GM12891 (cell line): Measurements from ENCODE around the gene SDK1.

Experiments
- DNase-seq: peaks from one replicate; pipeline ENCODE4 v3.0.0; 2011; ENCODE audit warnings: low spot score; ENCODE audit not compliant: insufficient read length
- FAIRE-seq: peaks from 2 replicates; lab custom pipeline; 2011; peaks lifted over from hg19 to GRCh38; lab: Jason Lieb, UNC
- PAX5 ChIP-seq: IDR thresholded peaks from 2 replicates; pipeline ENCODE4 v1.6.1; 2011; ENCODE audit warnings: low read length, moderate library complexity, mild to moderate bottlenecking; ENCODE audit not compliant: insufficient read depth, severe bottlenecking
- POLR2A ChIP-seq: IDR thresholded peaks from 2 replicates; pipeline ENCODE4 v1.6.1; 2011; ENCODE audit warnings: low read depth, low read length, control low read depth
- POLR2AphosphoS5 ChIP-seq: IDR thresholded peaks from 2 replicates; pipeline ENCODE4 v1.6.1; 2011; ENCODE audit warnings: low read depth, low read length, control low read depth
- POU2F2 ChIP-seq: IDR thresholded peaks from 2 replicates; pipeline ENCODE4 v1.6.1; 2011; ENCODE audit warnings: low read depth, mild to moderate bottlenecking, control low read depth, low read length, moderate library complexity
- SPI1 ChIP-seq: IDR thresholded peaks from 2 replicates; pipeline ENCODE4 v1.6.1; 2011; ENCODE audit warnings: low read depth, low read length, control low read depth
- TAF1 ChIP-seq: IDR thresholded peaks from 2 replicates; pipeline ENCODE4 v1.6.1; 2011; ENCODE audit warnings: low read depth, low read length, control low read depth

Gene SDK1

DNA sequence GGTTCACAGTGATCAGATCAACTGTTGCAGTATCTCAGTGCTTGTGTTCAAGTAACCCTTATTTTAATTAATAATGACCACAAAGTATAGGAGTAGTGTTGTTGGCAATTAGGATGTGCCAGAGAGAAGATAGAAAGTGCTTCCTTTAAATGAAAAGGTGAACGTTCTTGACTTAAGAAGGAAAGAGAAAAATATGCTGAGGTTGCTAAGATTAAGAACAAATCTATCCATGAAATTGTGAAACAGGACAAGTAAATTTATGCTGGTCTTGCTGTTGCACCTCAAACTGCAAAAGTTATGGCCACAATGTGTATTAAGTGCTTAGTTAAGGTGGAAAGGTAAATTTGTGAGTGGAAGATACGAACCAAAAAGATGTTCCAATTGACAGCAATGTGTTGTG is 139.5 kb downstream of the SDK1 start:
- FAIRE-seq (no peak), DNase-seq (no peak)
- TF ChIP-seq TAF1 (no peak), PAX5 (no peak), POLR2AphosphoS5 (no peak), SPI1 (no peak), POU2F2 (no peak), POLR2A (no peak)

DNA sequence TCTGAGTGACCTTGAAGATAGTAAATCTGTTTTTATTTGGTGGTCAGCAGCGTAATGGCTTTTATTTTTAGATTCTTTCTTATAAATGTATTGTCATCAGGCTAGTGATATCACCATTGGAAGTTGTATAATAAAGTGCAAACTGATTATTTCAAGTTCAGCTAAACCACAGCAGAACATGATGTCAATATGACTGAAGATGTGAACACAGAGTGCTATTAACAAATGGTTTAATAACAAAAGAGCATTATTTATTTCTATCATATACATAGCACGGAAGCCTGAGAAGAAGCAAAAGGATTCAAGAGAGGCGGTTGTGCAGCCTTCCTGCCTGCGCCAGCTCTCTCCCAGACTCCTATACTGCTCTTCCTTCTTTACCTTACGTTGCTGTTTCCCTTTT is 142.7 kb downstream of the SDK1 start:
- FAIRE-seq (no peak), DNase-seq (no peak)
- no peak for TF ChIP-seq POLR2AphosphoS5
- no peak for TF ChIP-seq POLR2A
- TF ChIP-seq SPI1: no peak
- no peak for TF ChIP-seq TAF1
- TF ChIP-seq PAX5: no peak
- TF ChIP-seq POU2F2: no peak

DNA sequence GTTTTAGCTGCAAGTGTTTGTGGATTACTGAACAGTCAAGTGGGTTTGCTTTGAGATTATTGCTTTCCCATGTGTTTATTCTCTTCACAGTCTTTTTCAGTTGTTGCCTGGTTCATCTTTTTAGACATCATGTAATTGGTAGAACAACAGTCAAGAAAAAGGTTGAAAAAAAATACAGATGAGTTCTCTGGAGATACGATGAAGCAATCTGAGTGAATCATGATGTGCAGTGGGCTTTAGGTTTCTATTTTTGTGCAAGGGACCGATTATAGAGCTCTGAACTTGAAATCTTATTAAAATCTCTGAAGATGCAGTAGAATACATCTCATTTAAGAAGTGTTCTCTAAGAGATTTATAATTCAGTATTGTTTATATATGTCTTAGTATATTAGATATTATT is 145.7 kb downstream of the SDK1 start:
- FAIRE-seq: no peak

DNA sequence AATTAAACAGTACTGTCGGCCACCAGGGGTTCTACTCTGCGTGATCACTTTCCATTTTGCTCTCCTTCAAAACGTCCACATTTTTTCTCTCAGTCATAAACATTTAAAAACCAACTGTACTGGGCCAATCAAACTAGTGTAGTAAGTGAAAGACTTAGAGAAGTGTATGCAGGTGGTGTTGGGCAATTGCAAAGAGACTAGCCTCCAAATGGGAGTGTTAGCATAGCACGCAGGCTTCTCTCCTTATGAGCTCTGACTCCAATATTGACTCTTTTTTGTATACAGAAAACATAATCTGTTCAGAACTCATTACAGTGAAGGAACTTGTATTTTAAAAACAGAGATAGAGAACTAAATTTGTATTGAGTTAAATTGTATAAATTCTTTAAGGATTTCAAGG is 150.6 kb downstream of the SDK1 start:
- no peak for DNase-seq
- TF ChIP-seq PAX5: no peak
- no peak for TF ChIP-seq TAF1
- no peak for TF ChIP-seq POLR2AphosphoS5
- no peak for TF ChIP-seq SPI1
- no peak for TF ChIP-seq POLR2A
- TF ChIP-seq POU2F2: no peak
- no peak for FAIRE-seq

More for the DNA sequence above, 145.7 kb downstream of the SDK1 start:
- DNase-seq: no peak
- no peak for TF ChIP-seq POU2F2
- TF ChIP-seq PAX5: no peak
- TF ChIP-seq TAF1: no peak
- no peak for TF ChIP-seq POLR2A
- no peak for TF ChIP-seq SPI1
- no peak for TF ChIP-seq POLR2AphosphoS5

DNA sequence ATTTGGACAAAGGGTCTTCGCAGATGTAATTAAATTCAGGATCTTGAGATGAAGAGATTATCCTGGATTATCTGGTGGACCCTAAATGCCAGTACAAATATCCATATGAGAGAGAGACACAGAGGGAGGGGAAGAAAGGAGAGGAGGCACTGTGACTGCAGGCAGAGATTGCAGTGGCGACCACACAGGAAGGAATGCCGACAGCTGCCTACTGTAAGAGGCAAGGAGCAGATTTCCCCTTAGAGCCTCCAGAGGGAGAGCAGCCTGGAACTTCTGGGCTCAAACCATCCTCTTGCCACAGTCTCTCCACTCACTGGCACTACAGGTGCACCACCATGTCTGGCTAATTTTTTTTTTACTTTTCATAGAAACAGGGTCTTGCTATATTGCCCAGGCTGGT is 152.3 kb downstream of the SDK1 start:
- DNase-seq (no peak), FAIRE-seq (no peak)
- TF ChIP-seq POLR2AphosphoS5 (no peak), SPI1 (no peak), POLR2A (no peak)

DNA sequence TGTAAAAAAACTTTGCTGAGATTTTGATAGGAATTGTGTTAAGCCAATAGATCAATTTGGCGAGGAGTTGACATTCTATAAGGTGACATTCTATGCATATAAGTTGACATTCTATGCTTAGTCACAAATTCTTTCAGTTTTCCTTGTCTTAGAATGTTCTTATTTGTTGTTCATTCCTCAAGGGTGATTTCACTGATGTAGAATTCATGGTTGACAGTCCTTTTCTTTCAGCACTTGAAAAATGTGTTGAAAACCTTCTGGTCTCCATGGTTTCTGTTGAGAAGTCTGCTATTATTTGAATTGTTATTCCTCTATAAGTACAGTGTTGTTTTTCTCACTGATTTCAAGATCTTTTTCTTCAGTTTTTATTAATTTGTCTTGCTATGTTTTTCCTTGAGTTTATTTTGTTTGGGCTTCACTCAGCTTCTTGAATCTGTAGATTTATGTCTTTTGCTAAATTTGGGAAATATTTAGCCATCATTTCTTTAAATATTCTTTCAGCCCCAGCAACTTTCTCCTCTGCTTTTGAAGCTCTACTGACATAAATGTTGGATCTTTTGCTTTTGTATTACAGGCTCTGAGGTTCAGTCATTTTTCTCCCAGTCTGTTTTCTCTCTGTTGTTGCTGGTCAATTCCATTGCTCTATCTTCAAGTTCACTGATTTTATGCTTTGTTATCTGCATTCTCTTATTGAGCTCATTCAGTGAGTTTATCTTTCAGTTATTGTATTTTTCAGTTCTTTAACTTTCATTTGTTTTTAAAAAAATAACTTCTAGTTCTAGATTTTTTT is 154.9 kb downstream of the SDK1 start:
- TF ChIP-seq POLR2A: no peak
- TF ChIP-seq POLR2AphosphoS5: no peak
- TF ChIP-seq POU2F2: no peak
- no peak for TF ChIP-seq TAF1
- TF ChIP-seq SPI1: no peak
- no peak for TF ChIP-seq PAX5
- DNase-seq (no peak), FAIRE-seq (no peak)

DNA sequence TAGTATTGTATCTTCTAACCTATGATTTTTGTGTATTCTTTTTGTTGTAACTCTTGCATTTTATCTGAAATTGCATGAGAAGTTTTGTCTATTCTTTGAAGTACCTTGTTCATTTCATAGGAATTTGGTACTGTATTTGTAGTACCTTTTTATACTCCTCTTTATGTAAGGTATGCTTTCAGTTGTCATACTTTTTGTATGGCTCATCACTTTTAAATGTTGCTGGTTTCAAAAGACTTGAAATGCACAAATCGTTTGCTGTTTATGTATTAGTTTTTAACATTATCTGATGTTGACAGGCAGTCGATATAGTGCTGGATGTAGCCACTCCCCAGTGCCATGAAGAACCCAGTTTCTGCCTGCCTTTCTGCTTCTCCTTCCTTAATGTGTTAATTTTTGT is 158.1 kb downstream of the SDK1 start:
- DNase-seq: no peak
- no peak for TF ChIP-seq POU2F2
- no peak for FAIRE-seq

DNA sequence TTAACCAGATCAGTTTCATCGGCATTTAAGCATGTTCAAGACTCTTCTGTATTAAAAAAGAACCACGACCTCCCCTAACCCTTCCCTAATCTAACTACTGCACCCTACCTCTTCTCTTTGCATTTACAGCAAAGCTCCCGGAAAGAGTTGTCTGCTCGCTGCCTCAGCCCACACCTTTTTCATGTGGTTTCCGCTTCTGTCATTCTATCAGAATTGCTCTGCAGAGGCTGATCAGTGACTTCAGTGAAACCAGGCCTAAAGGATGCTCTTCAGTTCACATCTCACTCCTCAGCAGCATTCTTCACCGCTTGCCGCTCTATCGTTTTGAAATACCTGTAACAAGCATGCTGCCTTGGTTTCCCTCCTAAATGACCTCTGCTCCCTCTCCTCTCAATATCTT is 160.9 kb downstream of the SDK1 start:
- DNase-seq (no peak), FAIRE-seq (no peak)
- TF ChIP-seq PAX5: no peak
- TF ChIP-seq SPI1: no peak
- TF ChIP-seq POU2F2: no peak
- TF ChIP-seq POLR2A: no peak
- no peak for TF ChIP-seq TAF1
- TF ChIP-seq POLR2AphosphoS5: no peak

DNA sequence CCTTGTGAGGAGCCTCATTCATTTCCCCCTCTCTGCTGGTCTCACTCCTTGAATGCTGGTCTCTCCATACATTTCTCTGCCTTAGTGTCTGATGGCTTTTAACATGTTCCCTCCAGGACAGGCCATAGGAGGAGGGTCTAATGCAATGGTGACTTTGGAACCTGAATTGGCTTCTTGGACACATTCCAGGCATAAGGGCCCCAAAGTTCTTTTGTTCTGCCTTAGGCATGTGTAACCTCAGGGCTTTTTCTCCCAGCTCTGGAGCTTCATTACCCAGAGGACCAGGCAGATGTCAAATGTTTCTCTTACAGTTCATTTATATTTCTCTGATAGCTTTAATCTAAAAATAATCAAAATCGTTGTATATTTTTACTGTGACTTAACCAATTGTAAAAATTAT is 162.6 kb downstream of the SDK1 start:
- no peak for DNase-seq

DNA sequence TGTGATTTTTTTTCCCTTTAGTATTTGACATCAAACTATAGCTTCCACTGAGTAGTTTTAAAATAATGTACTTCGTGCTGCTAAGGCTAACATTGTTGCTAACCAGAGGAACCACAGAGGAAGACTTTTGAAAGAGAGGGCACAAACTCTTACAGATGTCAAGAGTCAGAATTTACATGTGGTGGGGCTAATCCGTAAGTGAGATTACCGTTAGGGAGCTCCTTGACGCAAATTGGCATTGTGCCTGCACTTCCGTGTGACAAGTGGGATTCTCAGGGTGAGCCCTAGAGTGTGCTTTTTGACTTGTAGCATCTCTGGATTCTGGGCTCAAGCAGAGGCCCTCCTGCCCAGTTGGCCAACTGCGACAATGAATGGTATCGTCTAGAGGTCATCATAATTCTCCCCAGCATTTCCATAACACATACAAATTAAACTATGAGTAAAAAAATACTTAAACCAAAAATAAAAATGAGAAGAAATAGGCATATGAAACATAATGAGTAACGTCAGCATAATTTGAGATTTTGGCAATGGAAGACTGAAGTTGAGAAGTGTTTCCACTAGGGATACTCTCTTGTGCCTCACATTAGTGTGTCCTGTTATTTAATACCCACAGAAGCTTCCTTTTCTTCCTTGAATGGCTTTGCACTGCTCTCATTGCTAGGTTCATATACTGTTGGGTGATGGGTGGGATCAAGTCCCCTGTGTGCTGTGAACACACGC is 164.0 kb downstream of the SDK1 start:
- TF ChIP-seq SPI1 (no peak), POLR2A (no peak), TAF1 (no peak), PAX5 (no peak), POU2F2 (no peak), POLR2AphosphoS5 (no peak)
- no peak for DNase-seq
- FAIRE-seq: no peak

More for the DNA sequence above, 162.6 kb downstream of the SDK1 start:
- TF ChIP-seq PAX5 (no peak), TAF1 (no peak), POLR2A (no peak), SPI1 (no peak), POLR2AphosphoS5 (no peak), POU2F2 (no peak)
- no peak for FAIRE-seq
